ENCODE results near the gene RB1. TPM values are rescaled to one million over a fixed set of nuclear protein-coding genes. Genes with fewer than 3 reads are reported as not detected.

The RB1 gene
- 23.3 and 48.4 TPM in 2 replicates for total RNA-seq (ENCODE audit: low replicate concordance)

- peak; percentile 87 for DNase-seq (ENCODE audit: low read depth)
- peak within 1 kb of the TSS; percentile 83 for H3K4me3 ChIP-seq (ENCODE audit: low read depth, low read length)
- TF ChIP-seq CTCF (IDR thresholded peaks at IDR 0.05; ENCODE audit: insufficient read depth, low read length): no peak
Measured at GRCh38 chr13:48303359-48304142, at the start of gene RB1. Gene RB1, plus strand, starts transcription at chr13:48303751. Its CDS starts 162 bp downstream, at chr13:48303913.

GRCh38 chr13:48253849-48254248 lies 49.7 kb upstream of the RB1 start:
- no peak for TF ChIP-seq CTCF (IDR thresholded peaks at IDR 0.05; ENCODE audit: insufficient read depth, low read length)
- DNase-seq (ENCODE audit: low read depth): no peak

GRCh38 chr13:48255090-48255489 lies 48.5 kb upstream of the RB1 start:
- TF ChIP-seq CTCF (IDR thresholded peaks at IDR 0.05; ENCODE audit: insufficient read depth, low read length): no peak
- no peak overlapping the region for H3K4me3 ChIP-seq (ENCODE audit: low read depth, low read length)
- DNase-seq (ENCODE audit: low read depth): no peak

More at GRCh38 chr13:48253849-48254248, 49.7 kb upstream of the RB1 start:
- no peak overlapping the region for H3K4me3 ChIP-seq (ENCODE audit: low read depth, low read length)

- H3K4me3 ChIP-seq (ENCODE audit: low read depth, low read length): no peak overlapping the region
- no peak for TF ChIP-seq CTCF (IDR thresholded peaks at IDR 0.05; ENCODE audit: insufficient read depth, low read length)
- DNase-seq (ENCODE audit: low read depth): no peak
Measured at GRCh38 chr13:48255954-48256353, 47.6 kb upstream of the RB1 start.

GRCh38 chr13:48258002-48258401 lies 45.5 kb upstream of the RB1 start:
- no peak overlapping the region for H3K4me3 ChIP-seq (ENCODE audit: low read depth, low read length)
- no peak for TF ChIP-seq CTCF (IDR thresholded peaks at IDR 0.05; ENCODE audit: insufficient read depth, low read length)

GRCh38 chr13:48258430-48258829 lies 45.1 kb upstream of the RB1 start:
- TF ChIP-seq CTCF (IDR thresholded peaks at IDR 0.05; ENCODE audit: insufficient read depth, low read length): no peak
- no peak for DNase-seq (ENCODE audit: low read depth)
- H3K4me3 ChIP-seq (ENCODE audit: low read depth, low read length): no peak overlapping the region

More at GRCh38 chr13:48258002-48258401, 45.5 kb upstream of the RB1 start:
- DNase-seq (ENCODE audit: low read depth): no peak
